Peyer's patch (tissue), 4 donors: ENCODE data around the gene TRIM63.

ENCODE experiments used
- POLR2A ChIP-seq, 2 donors: fragments of 450-650 bp; IDR thresholded peaks; one replicate each; pipeline ENCODE4 v1.5.1; 2017; ENCODE audit warnings: antibody characterized with exemption in 2 of 2, mild to moderate bottlenecking in 2 of 2, moderate library complexity in 2 of 2
- TF ChIP-seq, protein P1 (sequence below), 6 experiments: fragments of 450-650 bp in 4 of 6; fragments of 200-600 bp in 2 of 6; sonication (generic) in 1 of 6; IDR thresholded peaks; one replicate each; pipeline ENCODE4 v1.5.1; 2017 to 2019; ENCODE audit warnings: antibody characterized with exemption in 6 of 6, mild to moderate bottlenecking in 3 of 6, moderate library complexity in 1 of 6

DNA sequence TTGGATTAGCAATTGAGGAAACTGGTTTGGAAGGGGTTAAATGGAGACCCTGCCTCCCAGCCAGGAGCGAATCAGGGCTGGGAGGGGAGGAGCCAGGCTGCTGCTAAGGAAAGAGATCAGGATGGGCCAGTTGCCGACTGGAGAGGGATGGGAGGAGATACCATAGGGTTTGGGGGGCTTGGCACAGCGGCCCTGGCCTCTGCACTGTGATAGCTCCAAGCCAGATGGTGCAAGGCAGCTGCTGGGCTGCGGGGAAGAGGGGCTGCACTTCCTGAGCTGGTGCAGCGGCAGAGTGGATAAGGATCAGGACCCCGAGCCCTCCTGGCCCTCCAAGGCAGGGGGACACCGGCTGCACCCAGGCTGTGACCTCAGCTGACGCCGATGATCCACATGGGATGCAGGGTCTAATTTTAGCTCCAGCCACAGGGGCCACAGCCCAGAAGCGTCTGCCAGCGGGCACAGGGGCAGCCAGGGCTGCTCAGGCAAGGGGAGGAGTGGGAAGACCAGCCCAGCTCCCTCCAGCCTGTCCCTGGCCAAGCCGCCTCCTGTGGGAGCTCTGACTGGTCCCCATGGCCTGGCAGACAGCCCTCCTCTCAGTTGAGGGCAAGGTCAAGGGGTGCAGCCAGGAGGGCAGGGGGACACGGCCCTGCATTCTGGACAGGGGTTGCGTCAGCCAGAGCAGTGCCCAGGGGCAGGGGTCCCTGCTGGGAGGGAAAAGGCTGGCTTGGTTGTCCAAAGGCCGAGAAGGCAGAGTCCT, 45.6 kb downstream of the TRIM63 start, which contains the start of gene EXTL1:
- TF ChIP-seq, protein P1, sequence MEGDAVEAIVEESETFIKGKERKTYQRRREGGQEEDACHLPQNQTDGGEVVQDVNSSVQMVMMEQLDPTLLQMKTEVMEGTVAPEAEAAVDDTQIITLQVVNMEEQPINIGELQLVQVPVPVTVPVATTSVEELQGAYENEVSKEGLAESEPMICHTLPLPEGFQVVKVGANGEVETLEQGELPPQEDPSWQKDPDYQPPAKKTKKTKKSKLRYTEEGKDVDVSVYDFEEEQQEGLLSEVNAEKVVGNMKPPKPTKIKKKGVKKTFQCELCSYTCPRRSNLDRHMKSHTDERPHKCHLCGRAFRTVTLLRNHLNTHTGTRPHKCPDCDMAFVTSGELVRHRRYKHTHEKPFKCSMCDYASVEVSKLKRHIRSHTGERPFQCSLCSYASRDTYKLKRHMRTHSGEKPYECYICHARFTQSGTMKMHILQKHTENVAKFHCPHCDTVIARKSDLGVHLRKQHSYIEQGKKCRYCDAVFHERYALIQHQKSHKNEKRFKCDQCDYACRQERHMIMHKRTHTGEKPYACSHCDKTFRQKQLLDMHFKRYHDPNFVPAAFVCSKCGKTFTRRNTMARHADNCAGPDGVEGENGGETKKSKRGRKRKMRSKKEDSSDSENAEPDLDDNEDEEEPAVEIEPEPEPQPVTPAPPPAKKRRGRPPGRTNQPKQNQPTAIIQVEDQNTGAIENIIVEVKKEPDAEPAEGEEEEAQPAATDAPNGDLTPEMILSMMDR (IDR thresholded peaks at IDR 0.05): no peak
- no peak for TF ChIP-seq POLR2A (IDR thresholded peaks at IDR 0.05)
